ENCODE measurements around the gene BAIAP2L1.

BAIAP2L1 gene

DNA sequence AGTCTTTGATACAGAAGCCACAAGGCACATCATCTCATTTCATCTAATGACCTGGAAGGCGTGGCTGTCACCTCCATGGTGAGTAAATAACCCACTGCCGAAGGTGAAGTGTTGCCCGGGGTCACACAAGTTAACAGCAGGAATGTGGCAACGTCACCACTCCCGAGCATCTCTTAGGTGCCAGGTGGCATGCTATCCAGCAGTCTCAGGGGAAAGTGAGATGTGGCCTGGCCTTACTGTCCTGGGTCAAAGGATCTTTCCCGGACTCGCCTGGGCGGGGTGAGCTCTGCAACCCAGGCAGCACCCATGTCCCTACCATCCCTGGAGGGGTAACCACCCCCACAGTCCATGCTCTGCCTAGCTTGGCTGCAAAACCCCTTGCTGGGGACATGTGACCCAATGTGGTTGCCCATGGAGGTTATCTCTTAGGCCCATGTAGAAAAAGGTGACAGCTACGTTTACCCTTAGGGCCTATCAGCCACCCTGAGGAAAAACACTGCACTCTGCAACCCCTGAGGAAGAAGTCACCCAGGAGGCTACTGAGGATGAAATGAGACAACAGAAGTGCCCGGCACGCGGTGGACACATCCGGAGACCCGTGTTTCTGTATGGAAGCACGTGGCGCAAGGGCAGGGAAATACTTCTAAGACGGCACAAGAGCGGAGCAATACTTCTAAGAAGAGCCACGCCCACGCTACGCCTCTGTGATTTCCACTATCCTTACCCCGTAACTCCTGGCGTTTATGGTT, 52.0 kb downstream of the BAIAP2L1 start:
- DNase-seq (ENCODE audit: extremely low read depth, low read depth): no peak
- TF ChIP-seq, protein P1, sequence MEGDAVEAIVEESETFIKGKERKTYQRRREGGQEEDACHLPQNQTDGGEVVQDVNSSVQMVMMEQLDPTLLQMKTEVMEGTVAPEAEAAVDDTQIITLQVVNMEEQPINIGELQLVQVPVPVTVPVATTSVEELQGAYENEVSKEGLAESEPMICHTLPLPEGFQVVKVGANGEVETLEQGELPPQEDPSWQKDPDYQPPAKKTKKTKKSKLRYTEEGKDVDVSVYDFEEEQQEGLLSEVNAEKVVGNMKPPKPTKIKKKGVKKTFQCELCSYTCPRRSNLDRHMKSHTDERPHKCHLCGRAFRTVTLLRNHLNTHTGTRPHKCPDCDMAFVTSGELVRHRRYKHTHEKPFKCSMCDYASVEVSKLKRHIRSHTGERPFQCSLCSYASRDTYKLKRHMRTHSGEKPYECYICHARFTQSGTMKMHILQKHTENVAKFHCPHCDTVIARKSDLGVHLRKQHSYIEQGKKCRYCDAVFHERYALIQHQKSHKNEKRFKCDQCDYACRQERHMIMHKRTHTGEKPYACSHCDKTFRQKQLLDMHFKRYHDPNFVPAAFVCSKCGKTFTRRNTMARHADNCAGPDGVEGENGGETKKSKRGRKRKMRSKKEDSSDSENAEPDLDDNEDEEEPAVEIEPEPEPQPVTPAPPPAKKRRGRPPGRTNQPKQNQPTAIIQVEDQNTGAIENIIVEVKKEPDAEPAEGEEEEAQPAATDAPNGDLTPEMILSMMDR (IDR thresholded peaks at IDR 0.05; ENCODE audit: low read depth, low read length, missing control alignments): no peak
- no peak overlapping the region for H3K4me3 ChIP-seq (replicated peaks; ENCODE audit: low read depth, low read length)

DNA sequence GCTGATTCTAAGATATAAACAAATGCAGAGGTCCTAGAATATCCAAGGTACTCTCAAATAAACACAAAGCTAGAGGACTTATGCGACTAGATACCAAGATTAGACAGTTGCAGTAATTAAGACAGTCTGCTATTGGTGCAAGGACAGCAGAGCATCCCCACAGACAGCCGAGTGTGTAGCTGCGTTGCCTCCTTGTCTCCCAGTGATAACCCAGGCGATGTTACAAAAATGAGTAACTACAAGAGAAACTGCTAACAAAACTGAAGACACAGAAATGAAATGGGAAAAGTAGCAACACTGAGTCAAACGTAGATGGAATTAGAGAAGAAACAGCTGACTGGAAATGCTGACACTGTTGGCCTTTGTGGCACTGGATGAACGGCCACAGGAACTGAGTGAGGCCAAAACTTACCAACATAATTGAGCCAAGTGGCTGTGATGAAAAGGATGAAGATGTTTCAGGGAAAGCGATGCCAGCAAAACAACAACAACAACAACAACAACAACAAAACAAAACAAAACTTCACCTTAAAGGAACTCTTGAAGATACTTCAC, 54.3 kb downstream of the BAIAP2L1 start:
- no peak overlapping the region for H3K4me3 ChIP-seq (replicated peaks; ENCODE audit: low read depth, low read length)
- TF ChIP-seq, protein P1 (IDR thresholded peaks at IDR 0.05; ENCODE audit: low read depth, low read length, missing control alignments): no peak
- DNase-seq (ENCODE audit: extremely low read depth, low read depth): no peak

DNA sequence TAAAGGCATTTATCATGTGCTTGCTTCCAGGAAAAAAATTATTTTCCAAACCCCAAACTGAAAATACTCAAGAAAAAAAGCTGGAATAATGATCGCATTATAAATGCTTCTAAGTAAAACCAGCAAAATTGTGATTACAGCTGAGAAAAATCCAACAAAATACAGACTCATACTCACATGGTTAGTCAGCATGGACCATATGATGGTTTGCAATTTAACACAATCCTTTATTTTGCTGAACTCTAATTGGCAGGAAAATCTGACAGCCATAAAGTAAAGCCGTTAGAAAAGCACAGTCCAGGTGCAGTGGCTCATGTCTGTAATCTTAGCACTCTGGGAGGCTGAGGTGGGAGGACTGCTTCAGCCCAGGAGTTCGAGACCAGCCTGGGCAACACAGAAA, 59.8 kb downstream of the BAIAP2L1 start:
- DNase-seq (ENCODE audit: extremely low read depth, low read depth): no peak
- H3K4me3 ChIP-seq (replicated peaks; ENCODE audit: low read depth, low read length): no peak overlapping the region
- TF ChIP-seq, protein P1 (IDR thresholded peaks at IDR 0.05; ENCODE audit: low read depth, low read length, missing control alignments): no peak

DNA sequence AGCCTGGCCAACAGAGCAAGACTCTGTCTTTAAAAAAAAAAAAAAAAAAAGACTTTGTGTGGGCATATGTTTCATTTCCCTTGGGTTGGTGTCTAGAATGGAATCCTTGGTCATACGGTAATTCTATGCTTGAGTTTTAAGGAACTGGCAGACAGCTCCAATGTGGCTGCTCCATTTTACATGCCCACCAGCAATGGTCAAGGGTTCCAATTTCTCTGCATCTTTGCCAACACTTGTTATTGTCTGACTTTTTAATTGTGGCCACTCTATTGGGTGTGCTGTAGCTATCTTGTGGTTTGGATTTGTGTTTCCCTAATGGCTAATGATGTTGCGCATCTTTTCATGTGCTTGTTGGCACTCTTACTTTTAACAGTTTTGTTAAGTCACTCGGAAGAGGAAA, 61.8 kb downstream of the BAIAP2L1 start:
- TF ChIP-seq, protein P1 (IDR thresholded peaks at IDR 0.05; ENCODE audit: low read depth, low read length, missing control alignments): no peak
- no peak for DNase-seq (ENCODE audit: extremely low read depth, low read depth)
- no peak overlapping the region for H3K4me3 ChIP-seq (replicated peaks; ENCODE audit: low read depth, low read length)

DNA sequence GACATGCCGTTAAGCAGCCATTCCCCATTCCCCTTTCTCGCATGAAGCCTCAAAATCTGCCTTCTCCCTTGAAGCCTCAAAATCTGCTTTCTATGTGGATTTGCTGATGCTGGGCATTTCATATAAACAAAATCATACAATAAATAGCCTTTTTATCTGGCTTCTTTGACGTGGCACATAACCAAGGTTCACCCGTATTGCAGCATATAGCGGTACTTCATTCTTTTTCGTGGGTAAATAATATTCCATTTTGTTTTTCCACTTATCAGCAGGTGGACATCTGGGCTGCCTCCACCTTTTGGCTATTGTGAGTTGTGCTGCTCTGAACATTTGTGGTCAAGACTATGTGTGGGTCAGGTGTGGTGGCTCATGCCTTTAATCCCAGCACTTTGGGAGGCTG, 62.4 kb downstream of the BAIAP2L1 start:
- H3K4me3 ChIP-seq (replicated peaks; ENCODE audit: low read depth, low read length): no peak overlapping the region
- no peak for DNase-seq (ENCODE audit: extremely low read depth, low read depth)
- TF ChIP-seq, protein P1 (IDR thresholded peaks at IDR 0.05; ENCODE audit: low read depth, low read length, missing control alignments): no peak

DNA sequence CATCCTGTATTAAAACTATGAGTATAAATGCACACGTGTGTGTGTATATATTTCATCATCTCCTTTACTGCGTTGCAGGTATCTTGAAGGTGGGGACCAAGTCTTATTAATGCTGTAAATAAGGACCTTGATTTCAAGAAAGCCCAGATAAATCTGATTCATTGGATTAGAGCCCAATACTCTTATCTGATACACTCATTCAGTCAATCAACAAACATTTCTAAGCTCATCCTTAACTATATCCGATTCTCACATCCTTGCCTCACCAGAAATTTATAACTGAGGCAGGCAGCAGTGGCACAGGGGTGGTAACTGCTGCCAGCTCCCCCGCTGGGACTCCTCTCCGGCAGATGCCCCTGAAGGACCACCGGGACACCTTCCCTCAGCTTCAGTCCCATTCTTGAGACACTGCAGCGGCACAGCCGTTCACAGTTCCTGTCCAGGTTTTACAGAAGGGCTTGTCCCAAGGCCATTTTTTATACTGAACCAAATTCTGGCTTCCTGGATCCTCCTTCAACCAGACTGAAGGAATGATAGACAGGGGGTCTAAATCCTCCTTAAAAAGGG, 65.4 kb downstream of the BAIAP2L1 start:
- DNase-seq (ENCODE audit: extremely low read depth, low read depth): no peak
- no peak overlapping the region for H3K4me3 ChIP-seq (replicated peaks; ENCODE audit: low read depth, low read length)
- TF ChIP-seq, protein P1 (IDR thresholded peaks at IDR 0.05; ENCODE audit: low read depth, low read length, missing control alignments): no peak

All from HFF-Myc (cell line).